ENCODE data around the gene SPAG17. TPM values are rescaled to one million over a fixed set of nuclear protein-coding genes. Genes with fewer than 3 reads are reported as not detected.

SPAG17 gene
- total and polyA plus RNA-seq, 2 experiments from 2014 or later, result 1.0 to 1.1 TPM

DNA sequence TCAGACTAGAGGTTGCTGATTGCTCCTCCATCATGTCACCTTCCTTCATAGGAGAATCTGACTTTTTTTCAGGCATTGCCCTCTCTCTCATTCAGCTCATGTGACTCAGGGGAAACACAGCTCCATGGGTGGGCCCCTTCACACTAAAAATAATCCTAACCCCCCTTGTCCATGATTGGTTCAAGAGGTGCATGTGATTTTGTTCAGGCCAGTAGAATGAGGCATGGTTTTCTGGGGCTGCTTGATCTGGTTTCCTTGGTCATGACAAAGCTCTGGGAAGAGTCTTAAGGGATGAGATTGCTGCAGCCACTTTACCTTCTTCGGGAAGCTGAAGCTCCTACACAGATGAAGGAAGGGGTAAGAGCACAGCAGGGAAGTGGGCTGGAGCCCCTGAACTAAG, 56.3 kb downstream of the SPAG17 start (continued):
- TF ChIP-seq ZNF462 (CRISPR knock-in tag; IDR thresholded peaks at IDR 0.05) (no peak), ZNF331 (CRISPR knock-in tag; IDR thresholded peaks at IDR 0.05; ENCODE audit: low read depth) (no peak), EZH2phosphoT487 (IDR thresholded peaks at IDR 0.05; ENCODE audit: unreplicated experiment) (no peak), POLR2AphosphoS5 (IDR thresholded peaks at IDR 0.05; ENCODE audit: low read depth) (no peak)

DNA sequence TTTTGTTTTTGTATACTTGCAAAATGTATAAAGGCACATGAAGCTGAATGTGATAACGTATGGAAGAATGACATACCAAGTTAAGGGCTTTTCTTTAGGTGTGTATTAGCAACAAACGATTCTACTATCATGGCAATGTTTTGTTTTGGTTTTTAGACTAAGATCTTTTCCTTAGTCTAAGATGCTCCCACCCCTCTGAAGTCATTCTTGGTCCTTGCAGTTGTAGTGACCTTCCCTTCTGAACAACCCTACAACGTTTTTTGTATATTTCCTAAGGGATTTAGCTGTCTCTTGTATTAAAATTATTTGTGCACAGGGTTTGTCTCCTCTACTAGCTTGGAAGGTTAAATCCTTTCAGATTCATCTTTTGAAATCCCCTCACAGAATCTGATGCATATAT, 61.0 kb downstream of the SPAG17 start:
- no peaks in the 10 kb centered on the region for H3K9me3 Mint-ChIP-seq
- no peak for DNase-seq (ENCODE audit: low spot score)
- H3K4me3 Mint-ChIP-seq, result no peak overlapping the region
- H2AFZ ChIP-seq, result no peak overlapping the region
- H3K27ac Mint-ChIP-seq, result no peak overlapping the region
- H3K27ac ChIP-seq (ENCODE audit: low read depth), result no peak overlapping the region
- H3K9me2 ChIP-seq (ENCODE audit: insufficient read depth), result 0 out of 2 replicates have a peak, but pooled peaks cover 3% of the 10 kb centered on the region
- H3K27me3 Mint-ChIP-seq (ENCODE audit: insufficient read depth, low read depth, poor library complexity), result peaks cover 4% of the 10 kb centered on the region
- no peaks in the 10 kb centered on the region for H3K36me3 ChIP-seq (ENCODE audit: insufficient read depth)
- no peaks in the 10 kb centered on the region for H4K20me1 ChIP-seq (replicated peaks; ENCODE audit: insufficient read depth)
- no peak overlapping the region for H3K4me2 ChIP-seq
- H3K27me3 ChIP-seq (ENCODE audit: insufficient read depth), result no peaks in the 10 kb centered on the region
- H3K36me3 Mint-ChIP-seq (ENCODE audit: low read depth), result no peaks in the 10 kb centered on the region
- H3K4me3 ChIP-seq, result no peak overlapping the region
- no peak for ATAC-seq
- no peaks in the 10 kb centered on the region for H3K4me1 ChIP-seq (ENCODE audit: insufficient read depth)
- no peaks in the 10 kb centered on the region for H3K79me2 ChIP-seq (replicated peaks; ENCODE audit: insufficient read depth)
- no peaks in the 10 kb centered on the region for H3F3A ChIP-seq (replicated peaks; ENCODE audit: low read depth)
- H3K4me1 Mint-ChIP-seq, result peaks cover 2% of the 10 kb centered on the region; the same call in 2 of the 3 replicates
- TF ChIP-seq ZNF462 (CRISPR knock-in tag; IDR thresholded peaks at IDR 0.05) (no peak), POLR2AphosphoS5 (IDR thresholded peaks at IDR 0.05; ENCODE audit: low read depth) (no peak), CREB1 (CRISPR knock-in tag; IDR thresholded peaks at IDR 0.05; ENCODE audit: low read depth) (no peak)
- TF ChIP-seq, protein P1, sequence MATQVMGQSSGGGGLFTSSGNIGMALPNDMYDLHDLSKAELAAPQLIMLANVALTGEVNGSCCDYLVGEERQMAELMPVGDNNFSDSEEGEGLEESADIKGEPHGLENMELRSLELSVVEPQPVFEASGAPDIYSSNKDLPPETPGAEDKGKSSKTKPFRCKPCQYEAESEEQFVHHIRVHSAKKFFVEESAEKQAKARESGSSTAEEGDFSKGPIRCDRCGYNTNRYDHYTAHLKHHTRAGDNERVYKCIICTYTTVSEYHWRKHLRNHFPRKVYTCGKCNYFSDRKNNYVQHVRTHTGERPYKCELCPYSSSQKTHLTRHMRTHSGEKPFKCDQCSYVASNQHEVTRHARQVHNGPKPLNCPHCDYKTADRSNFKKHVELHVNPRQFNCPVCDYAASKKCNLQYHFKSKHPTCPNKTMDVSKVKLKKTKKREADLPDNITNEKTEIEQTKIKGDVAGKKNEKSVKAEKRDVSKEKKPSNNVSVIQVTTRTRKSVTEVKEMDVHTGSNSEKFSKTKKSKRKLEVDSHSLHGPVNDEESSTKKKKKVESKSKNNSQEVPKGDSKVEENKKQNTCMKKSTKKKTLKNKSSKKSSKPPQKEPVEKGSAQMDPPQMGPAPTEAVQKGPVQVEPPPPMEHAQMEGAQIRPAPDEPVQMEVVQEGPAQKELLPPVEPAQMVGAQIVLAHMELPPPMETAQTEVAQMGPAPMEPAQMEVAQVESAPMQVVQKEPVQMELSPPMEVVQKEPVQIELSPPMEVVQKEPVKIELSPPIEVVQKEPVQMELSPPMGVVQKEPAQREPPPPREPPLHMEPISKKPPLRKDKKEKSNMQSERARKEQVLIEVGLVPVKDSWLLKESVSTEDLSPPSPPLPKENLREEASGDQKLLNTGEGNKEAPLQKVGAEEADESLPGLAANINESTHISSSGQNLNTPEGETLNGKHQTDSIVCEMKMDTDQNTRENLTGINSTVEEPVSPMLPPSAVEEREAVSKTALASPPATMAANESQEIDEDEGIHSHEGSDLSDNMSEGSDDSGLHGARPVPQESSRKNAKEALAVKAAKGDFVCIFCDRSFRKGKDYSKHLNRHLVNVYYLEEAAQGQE (IDR thresholded peaks at IDR 0.05; ENCODE audit: unreplicated experiment), result no peak
